GM12873 (cell line): Measurements from ENCODE around the gene CAMK2B.

Source experiments
- CTCF ChIP-seq: IDR thresholded peaks from 2 replicates; pipeline ENCODE4 v1.5.1; 2012; ENCODE audit warnings: low read depth, mild to moderate bottlenecking, moderate library complexity, low read length, control low read depth; ENCODE audit not compliant: insufficient read depth; ENCODE audit errors: missing control alignments

CAMK2B gene

GRCh38 chr7:44288811-44289340 lies 36.5 kb downstream of the CAMK2B start:
- TF ChIP-seq CTCF = no peak

GRCh38 chr7:44288381-44288685 lies 37.1 kb downstream of the CAMK2B start:
- no peak for TF ChIP-seq CTCF

- TF ChIP-seq CTCF = no peak
Measured at GRCh38 chr7:44287488-44288380, 37.7 kb downstream of the CAMK2B start.

- no peak for TF ChIP-seq CTCF
Measured at GRCh38 chr7:44286618-44287487, 38.5 kb downstream of the CAMK2B start.

- no peak for TF ChIP-seq CTCF
Measured at GRCh38 chr7:44286182-44286617, 39.2 kb downstream of the CAMK2B start.

GRCh38 chr7:44285561-44285960 lies 39.8 kb downstream of the CAMK2B start:
- no peak for TF ChIP-seq CTCF

GRCh38 chr7:44284881-44285541 lies 40.4 kb downstream of the CAMK2B start:
- TF ChIP-seq CTCF = no peak
